Activated T-helper 1 cell treated with anti-CD3 and anti-CD28 coated beads, Interleukin-12 subunit alpha, Interleukin-12 subunit beta, Interleukin-2, Interleukin-4 antibody, amounts not matched to agents 30 ng/mL and 10 ng/mL and 1 ng/mL, durations not matched to agents 14 hours and 24 hours and 36 hours (primary cell): Measurements from ENCODE around the gene SLC19A1. TPM values are rescaled to one million over a fixed set of nuclear protein-coding genes. Genes with fewer than 3 reads are reported as not detected.
A peak's percentile ranks its signal among the peaks of the same experiment; 100 is the strongest.
"Not testable (repeated sequence)": the region's sequence is repeated elsewhere in the genome, so short reads cannot be mapped to it uniquely, and the experiment has no call there.

Source experiments
- DNase-seq: peaks from one replicate; pipeline ENCODE4 v3.0.0; 2021; ENCODE audit warnings: low spot score
- H3K27ac Mint-ChIP-seq: one replicate; pipeline ENCODE4 v1.8.0; 2021; ENCODE audit warnings: mild to moderate bottlenecking, mixed read lengths
- H3K27me3 Mint-ChIP-seq: one replicate; pipeline ENCODE4 v1.8.0; 2022; ENCODE audit warnings: mild to moderate bottlenecking, moderate library complexity, mixed read lengths; ENCODE audit not compliant: insufficient read depth
- H3K36me3 Mint-ChIP-seq: one replicate; pipeline ENCODE4 v1.8.0; 2021; ENCODE audit warnings: low read depth, mixed read lengths
- H3K4me1 Mint-ChIP-seq: one replicate; pipeline ENCODE4 v1.8.0; 2021; ENCODE audit warnings: low read depth, mixed read lengths
- H3K4me3 Mint-ChIP-seq: one replicate; pipeline ENCODE4 v1.8.0; 2021; ENCODE audit warnings: mild to moderate bottlenecking, moderate library complexity, mixed read lengths
- H3K9me3 Mint-ChIP-seq: one replicate; pipeline ENCODE4 v1.8.0; 2021; ENCODE audit warnings: mixed read lengths
- intact Hi-C: fragments of 100-400 bp; cut with micrococcal nuclease; formaldehyde crosslinking; loops from one replicate; pipeline ENCODE4 v1.15.1; 2024
- total RNA-seq: library from RNA; stranded (reverse); gene quantifications from 2 replicates; pipeline ENCODE4 v1.2.3, GENCODE V29; 2022

Gene SLC19A1
- total RNA-seq, 1 donor from 2014 or later = 105 TPM

DNA sequence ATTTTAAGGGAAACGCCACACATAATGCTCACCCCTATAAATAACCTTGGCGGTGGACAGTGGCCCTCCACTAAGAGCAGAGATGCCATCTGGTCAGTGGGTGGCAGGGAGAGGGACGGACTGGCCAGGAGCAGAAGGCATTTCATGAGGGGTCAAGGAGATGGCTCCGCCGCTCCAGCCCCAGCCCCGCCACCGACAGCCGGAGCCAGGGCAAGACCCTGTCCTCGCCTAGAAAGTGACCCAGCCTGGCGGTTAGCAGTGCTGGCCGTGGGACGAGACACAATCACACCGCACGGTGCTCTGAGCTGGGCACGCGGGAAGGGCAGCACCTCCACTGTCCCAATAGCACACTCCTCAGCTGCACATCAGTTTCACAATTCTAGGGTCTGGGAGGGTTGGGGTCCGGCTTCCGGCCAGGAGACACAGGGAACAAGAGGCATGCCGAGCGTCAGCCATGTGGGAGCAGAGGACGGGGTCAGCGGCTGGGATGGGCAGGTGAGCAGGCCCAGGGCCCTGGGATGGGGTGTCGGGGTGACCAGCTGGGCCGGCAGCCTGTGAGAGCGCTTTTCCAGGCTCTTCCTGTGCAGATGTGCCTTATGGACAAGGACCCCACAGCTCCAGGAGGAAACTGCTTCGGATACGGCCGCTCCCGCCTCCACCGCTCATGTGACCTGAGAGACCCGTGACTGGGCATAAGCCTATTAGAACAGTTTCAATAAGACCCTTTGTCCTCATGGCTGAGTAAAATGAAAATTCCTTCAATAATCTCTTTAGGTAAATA lies 5.7 kb downstream of the SLC19A1 start:
- Mint-ChIP-seq H3K4me3 (no peak overlapping the region), H3K9me3 (no peaks in the 10 kb centered on the region), H3K27me3 (no peaks in the 10 kb centered on the region), H3K4me1 (peaks cover 23% of the 10 kb centered on the region), H3K36me3 (peaks cover 17% of the 10 kb centered on the region), H3K27ac (peak overlapping the region; percentile 43)
- no peak for DNase-seq
- intact Hi-C loops = no loop called here

DNA sequence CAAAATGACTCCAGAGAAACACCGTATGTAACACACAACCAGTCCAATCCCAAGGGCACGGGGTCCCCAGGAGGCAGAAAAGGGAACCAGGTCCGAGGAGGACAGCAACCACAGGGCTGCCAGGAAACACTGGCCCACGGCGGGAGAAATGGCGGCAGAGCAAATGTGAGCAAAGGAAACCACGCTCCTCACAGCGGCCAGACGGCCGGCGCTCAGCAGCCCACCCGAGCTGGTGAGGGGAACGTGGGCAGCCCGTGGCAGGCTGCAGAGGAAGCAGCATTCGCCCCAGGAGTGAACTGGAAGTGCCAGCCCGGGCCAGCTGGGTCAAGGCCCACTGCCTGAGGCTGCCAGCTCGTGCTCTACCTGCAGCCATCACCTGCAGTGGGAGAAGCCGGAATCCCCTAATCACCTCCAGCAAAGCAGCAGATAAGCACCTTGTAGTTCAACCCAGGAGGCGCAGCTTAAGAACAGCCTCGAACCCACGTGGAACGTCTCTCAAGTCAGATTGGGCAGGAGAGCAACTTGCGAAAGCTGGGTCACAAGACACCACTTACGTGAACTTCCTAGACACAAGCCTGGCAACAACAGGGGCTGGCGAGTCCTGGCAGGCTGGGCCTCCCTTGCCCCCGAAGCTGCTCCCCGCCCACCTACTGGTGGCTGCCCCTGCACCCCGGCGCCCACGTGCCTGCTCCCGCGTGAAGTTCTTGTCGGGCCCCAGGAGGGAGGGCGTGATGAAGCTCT lies 6.7 kb downstream of the SLC19A1 start:
- H3K4me3 Mint-ChIP-seq = no peak overlapping the region

DNA sequence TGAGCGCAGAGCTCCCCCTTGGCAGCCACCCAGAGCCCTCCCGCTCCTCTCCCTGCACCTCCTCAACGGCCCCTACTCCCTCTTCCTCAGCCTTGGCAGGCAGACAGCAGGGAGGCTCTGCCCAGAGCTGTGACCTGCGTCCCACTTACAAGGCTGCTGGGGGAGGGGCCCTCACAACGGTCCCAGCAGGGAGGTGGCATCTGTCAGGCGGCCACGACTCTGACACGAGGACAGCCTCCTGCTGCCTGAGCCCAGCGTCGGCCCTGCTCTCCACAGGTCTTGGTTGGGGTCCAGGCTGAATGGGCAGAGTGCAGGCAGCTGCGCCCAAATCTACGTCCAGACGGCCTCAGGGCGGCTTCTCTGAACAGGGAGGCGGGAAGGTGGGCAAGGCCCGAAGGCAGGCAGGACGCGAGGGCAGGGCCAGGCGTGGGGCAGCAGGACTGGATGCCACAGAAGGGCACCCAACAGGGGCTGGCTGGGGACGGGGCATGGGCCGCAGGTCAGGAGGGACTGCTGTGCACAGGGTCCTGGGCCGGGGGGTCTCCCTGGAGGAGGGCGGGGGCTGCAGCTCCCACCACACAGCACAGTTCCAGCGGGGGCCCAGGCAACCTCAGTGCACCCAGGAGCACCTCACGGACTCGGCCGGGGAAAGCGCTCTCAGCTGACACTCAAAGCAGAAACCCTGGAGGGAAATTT lies 7.5 kb downstream of the SLC19A1 start:
- H3K4me1 Mint-ChIP-seq = peaks cover 10% of the 10 kb centered on the region
- no peaks in the 10 kb centered on the region for H3K27me3 Mint-ChIP-seq
- H3K27ac Mint-ChIP-seq = no peak overlapping the region
- no peaks in the 10 kb centered on the region for H3K9me3 Mint-ChIP-seq
- DNase-seq = no peak
- no peak overlapping the region for H3K4me3 Mint-ChIP-seq
- intact Hi-C loops = no loop called here
- H3K36me3 Mint-ChIP-seq = peaks cover 11% of the 10 kb centered on the region

More for the DNA sequence above, 6.7 kb downstream of the SLC19A1 start:
- Mint-ChIP-seq H3K36me3 (peaks cover 13% of the 10 kb centered on the region), H3K27ac (no peak overlapping the region), H3K27me3 (no peaks in the 10 kb centered on the region), H3K4me1 (peaks cover 17% of the 10 kb centered on the region), H3K9me3 (no peaks in the 10 kb centered on the region)
- DNase-seq = no peak
- intact Hi-C loops = no loop called here

- Mint-ChIP-seq H3K4me3 (no peak overlapping the region), H3K27ac (no peak overlapping the region), H3K36me3 (peaks cover 11% of the 10 kb centered on the region), H3K9me3 (no peaks in the 10 kb centered on the region), H3K4me1 (peaks cover 9% of the 10 kb centered on the region), H3K27me3 (no peaks in the 10 kb centered on the region)
- intact Hi-C loops = no loop called here
- no peak for DNase-seq
These were observed 8.2 kb downstream of the SLC19A1 start for GRCh38 chr21:45533846-45534635.

DNA sequence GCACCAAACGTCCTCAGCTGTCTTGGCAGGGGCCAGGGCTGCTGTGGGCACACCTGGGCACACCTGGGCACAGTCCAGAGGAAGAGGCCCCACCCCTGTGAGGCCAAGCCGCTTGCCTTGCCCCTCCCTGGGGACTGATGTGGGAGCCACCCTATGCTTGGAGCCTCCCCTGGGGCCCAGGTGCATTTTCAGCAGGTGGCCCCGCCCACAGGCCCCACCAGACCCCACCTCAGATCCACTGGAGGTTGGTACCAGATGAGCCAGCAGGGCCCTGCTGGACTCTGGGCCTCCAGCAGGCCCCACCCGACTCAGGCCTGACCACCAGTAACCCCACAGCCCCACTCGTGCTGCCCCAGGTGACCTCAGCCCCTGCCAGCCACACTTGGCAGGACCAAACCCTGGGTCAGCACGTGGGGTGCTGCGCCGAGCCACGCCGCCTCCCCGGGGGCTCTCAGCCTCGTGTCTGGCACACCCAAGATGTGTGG lies 8.8 kb downstream of the SLC19A1 start:
- no peaks in the 10 kb centered on the region for H3K9me3 Mint-ChIP-seq
- H3K27ac Mint-ChIP-seq = no peak overlapping the region
- H3K27me3 Mint-ChIP-seq = no peaks in the 10 kb centered on the region
- H3K4me3 Mint-ChIP-seq = no peak overlapping the region
- intact Hi-C loops = no loop called here
- peaks cover 9% of the 10 kb centered on the region for H3K4me1 Mint-ChIP-seq
- peaks cover 11% of the 10 kb centered on the region for H3K36me3 Mint-ChIP-seq
- DNase-seq = no peak

DNA sequence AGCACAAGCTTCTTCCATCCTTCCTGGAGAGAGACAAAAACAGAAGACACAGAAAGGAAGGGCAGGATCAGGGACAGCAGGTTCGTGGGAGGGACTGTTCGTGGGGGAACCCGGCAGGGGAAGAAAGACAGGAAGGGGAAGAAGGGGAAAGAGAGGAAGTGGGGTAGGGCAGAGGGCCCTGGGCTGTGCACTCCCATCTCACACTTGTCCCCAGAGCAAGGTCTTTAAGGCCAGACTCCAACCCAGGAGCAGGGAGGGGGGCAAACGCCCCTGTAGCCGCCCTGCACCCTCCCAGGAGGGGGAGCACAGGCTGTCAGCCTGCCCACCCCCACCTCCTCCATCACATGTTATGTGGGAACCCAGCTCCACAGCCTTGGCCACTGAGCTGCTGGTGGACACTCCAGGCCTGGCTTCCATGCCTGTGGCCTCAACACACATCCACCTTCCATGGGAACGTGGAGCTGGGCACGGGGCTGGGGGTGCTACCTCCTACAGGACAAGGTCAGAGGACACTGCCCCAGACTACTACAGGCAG lies 9.3 kb downstream of the SLC19A1 start:
- no peaks in the 10 kb centered on the region for H3K27me3 Mint-ChIP-seq
- peaks cover 14% of the 10 kb centered on the region for H3K36me3 Mint-ChIP-seq
- peaks cover 9% of the 10 kb centered on the region for H3K4me1 Mint-ChIP-seq
- H3K9me3 Mint-ChIP-seq = no peaks in the 10 kb centered on the region
- H3K27ac Mint-ChIP-seq = peak overlapping the region; percentile 87
- DNase-seq = no peak
- peak overlapping the region; percentile 15 for H3K4me3 Mint-ChIP-seq
- intact Hi-C loops = no loop called here

DNA sequence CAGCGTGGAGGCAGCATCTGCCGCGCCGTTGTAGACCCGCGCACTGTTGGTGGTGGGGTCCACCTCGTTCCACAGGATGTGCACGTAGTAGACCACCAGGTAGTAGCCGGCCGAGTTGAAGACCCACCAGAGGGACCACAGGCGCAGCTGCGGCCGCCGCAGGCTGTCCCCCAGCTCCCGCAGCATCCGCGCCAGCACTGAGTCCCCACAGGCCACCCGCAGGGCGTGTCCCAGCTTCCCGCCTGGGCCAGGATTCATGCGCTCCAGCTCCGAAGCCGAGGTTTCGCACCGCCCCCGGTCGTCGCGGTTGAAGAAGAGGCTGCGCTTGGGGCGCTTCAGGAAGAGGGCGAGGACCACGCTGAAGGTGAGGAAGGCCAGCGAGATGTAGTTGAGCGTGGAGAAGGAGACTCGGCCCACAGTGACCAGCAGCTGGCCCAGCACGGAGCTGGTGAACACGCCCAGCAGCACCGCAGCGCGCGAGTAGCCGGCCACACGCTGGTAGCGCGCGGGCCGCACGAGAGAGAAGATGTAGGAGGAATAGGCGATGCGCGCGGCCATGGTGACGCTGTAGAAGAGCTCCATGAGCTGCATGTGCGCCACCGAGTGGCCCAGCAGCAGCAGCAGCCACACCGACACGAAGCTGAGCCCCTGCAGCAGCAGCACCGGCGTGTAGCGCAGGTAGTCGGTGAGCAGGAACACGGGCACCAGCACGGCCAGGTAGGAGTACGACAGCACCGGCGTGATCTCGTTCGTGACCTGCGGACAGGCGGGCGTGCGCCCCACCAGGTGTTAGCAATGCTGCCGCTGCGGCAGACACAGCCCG lies 10.6 kb downstream of the SLC19A1 start:
- Mint-ChIP-seq H3K4me3 (no peak overlapping the region), H3K27ac (no peak overlapping the region), H3K27me3 (no peaks in the 10 kb centered on the region), H3K9me3 (no peaks in the 10 kb centered on the region), H3K4me1 (peaks cover 9% of the 10 kb centered on the region), H3K36me3 (peaks cover 16% of the 10 kb centered on the region)
- no peak for DNase-seq
- intact Hi-C loops = no loop called here

DNA sequence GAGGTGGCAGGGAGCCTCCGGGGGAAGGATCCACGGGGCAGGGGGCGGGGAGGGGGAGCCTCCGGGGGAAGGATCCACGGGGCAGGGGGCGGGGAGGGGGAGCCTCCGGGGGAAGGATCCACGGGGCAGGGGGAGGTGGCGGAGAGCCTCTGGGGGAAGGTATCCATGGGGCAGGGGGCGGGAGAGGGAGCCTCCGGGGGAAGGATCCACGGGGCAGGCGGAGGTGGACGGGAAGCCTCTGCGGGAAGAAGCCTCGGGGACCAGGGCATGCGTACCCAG lies 11.2 kb downstream of the SLC19A1 start:
- not testable (repeated sequence) for H3K4me1 Mint-ChIP-seq

DNA sequence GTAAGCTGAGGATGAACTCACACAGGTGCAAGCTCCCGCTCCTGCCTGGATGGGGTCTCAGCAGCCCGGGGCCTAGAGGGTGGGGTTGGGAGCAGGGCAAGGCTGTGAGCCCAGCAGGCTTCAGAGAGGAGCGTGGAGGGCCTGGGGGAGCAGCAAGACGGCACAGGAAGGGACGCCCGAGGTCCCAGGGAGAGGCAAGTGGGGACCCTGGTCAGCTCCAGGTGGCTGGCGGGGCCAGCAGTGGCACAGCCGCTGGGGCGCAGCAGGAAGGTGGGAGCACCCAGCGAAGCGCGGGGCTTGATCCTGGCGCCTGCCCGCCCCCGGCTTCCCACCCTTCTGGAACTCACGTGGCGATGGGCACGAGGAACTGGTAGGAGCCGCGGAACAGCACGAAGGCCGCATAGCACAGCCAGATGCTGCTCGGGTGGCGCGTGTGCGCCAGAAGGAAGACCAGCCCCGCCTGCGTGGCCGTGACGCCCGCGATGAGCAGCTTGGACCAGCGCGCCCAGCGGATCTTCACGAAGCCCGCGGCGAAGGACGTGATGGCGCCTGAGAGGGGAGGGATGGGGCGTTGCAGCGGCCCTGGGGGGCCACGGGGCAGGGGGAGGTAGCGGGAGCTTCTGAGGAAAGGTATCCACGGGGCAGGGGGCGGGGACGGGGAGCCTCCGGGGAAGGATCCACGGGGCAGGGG lies 11.7 kb downstream of the SLC19A1 start:
- Mint-ChIP-seq H3K36me3 (peaks cover 14% of the 10 kb centered on the region), H3K4me1 (peaks cover 9% of the 10 kb centered on the region), H3K4me3 (no peak overlapping the region), H3K9me3 (no peaks in the 10 kb centered on the region), H3K27ac (no peak overlapping the region), H3K27me3 (no peaks in the 10 kb centered on the region)
- no peak for DNase-seq
- intact Hi-C loops = no loop called here

More for the DNA sequence above, 11.2 kb downstream of the SLC19A1 start:
- H3K27ac Mint-ChIP-seq, H3K4me3 Mint-ChIP-seq, H3K9me3 Mint-ChIP-seq, H3K27me3 Mint-ChIP-seq, intact Hi-C loops, DNase-seq: not testable (repeated sequence)
- peaks cover 13% of the 10 kb centered on the region for H3K36me3 Mint-ChIP-seq

DNA sequence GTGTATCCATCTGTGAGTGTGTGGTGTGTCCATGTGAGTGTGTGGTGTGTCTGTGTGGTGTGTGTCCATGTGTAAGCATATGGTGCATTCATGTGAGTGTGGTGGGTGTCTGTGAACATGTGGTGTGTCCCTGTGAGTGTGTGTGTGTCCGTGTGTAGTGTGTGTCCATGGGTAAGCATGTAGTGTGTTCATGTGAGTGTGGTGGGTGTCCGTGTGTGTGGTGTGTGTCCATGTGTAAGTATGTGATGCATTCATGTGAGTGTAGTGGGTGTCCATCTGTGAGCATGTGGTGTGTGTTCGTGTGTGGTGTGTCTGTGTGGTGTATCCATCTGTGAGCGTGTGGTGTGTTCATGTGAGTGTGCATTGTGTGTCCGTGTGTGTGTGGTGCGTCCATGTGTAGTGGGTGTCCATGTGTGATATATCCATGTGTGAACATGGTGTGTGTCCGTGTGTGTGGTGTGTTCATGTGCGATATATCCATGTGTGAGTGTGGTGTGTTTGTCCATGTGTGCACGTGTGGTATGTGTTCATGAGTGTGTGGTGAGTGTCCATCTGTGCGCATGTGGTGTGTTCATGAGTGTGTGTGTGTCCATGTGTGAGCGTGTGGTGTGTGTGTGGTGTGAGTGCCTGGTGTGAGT lies 12.3 kb downstream of the SLC19A1 start:
- Mint-ChIP-seq H3K36me3 (peaks cover 14% of the 10 kb centered on the region), H3K27me3 (no peaks in the 10 kb centered on the region), H3K4me1 (peaks cover 9% of the 10 kb centered on the region), H3K9me3 (no peaks in the 10 kb centered on the region), H3K4me3 (no peak overlapping the region), H3K27ac (no peak overlapping the region)
- intact Hi-C loops = no loop called here
- no peak for DNase-seq
